NCI-H446 treated with DMSO at 0.1 percent for 48 hours (cell line): ENCODE data around the gene ACTG1.

Experiments used
- DNase-seq: peaks from one replicate; lab custom pipeline; 2025; lab: John Stamatoyannopoulos, UW

ACTG1 gene

GRCh38 chr17:81498953-81499600, 13.5 kb downstream of the ACTG1 start:
- no peak for DNase-seq

GRCh38 chr17:81494626-81495377, 17.8 kb downstream of the ACTG1 start:
- DNase-seq: peak; percentile 79

GRCh38 chr17:81493198-81494038, 19.2 kb downstream of the ACTG1 start:
- no peak for DNase-seq

GRCh38 chr17:81492706-81493105, 19.9 kb downstream of the ACTG1 start:
- no peak for DNase-seq

- DNase-seq: no peak
These were observed 20.4 kb downstream of the ACTG1 start for GRCh38 chr17:81492202-81492601.

- DNase-seq: no peak
These were observed 20.8 kb downstream of the ACTG1 start for GRCh38 chr17:81491761-81492160.

- DNase-seq: no peak
These were observed 21.4 kb downstream of the ACTG1 start for GRCh38 chr17:81491181-81491581.

- no peak for DNase-seq
These were observed 22.3 kb downstream of the ACTG1 start for GRCh38 chr17:81489998-81490992.

GRCh38 chr17:81489012-81489997, 23.3 kb downstream of the ACTG1 start:
- no peak for DNase-seq

- DNase-seq: no peak
These were observed 24.2 kb downstream of the ACTG1 start for GRCh38 chr17:81488276-81488860.

GRCh38 chr17:81487487-81488275, 24.9 kb downstream of the ACTG1 start:
- DNase-seq: peak; percentile 63

- no peak for DNase-seq
These were observed 25.5 kb downstream of the ACTG1 start for GRCh38 chr17:81487089-81487486.

- no peak for DNase-seq
These were observed 26.3 kb downstream of the ACTG1 start for GRCh38 chr17:81486199-81486810.

GRCh38 chr17:81484195-81484979, 28.2 kb downstream of the ACTG1 start:
- peak; percentile 68 for DNase-seq

GRCh38 chr17:81483862-81484194, 28.8 kb downstream of the ACTG1 start:
- DNase-seq: no peak

- no peak for DNase-seq
These were observed 29.3 kb downstream of the ACTG1 start for GRCh38 chr17:81483085-81483861.

GRCh38 chr17:81482673-81483072, 29.9 kb downstream of the ACTG1 start:
- DNase-seq: no peak
